H9 (cell line): ENCODE results near the gene SMIM15. TPM values are rescaled to one million over a fixed set of nuclear protein-coding genes. Genes with fewer than 3 reads are reported as not detected.

Experiments
- DNase-seq: peaks from one replicate; pipeline ENCODE4 v3.0.0-alpha.2; 2017
- H2AFZ ChIP-seq: one replicate; pipeline ENCODE4 v1.6.1; 2013; ENCODE audit warnings: mild to moderate bottlenecking, low read length, control low read depth, moderate library complexity
- H2AK5ac ChIP-seq: 2 replicates; pipeline ENCODE4 v1.6.1; 2013; ENCODE audit warnings: low read length, control low read depth, mixed read lengths; ENCODE audit not compliant: insufficient read length
- H2BK120ac ChIP-seq: one replicate; pipeline ENCODE4 v1.6.1; 2013; ENCODE audit warnings: low read depth, mild to moderate bottlenecking, low read length, control low read depth, inconsistent platforms; ENCODE audit not compliant: poor library complexity, severe bottlenecking
- H2BK12ac ChIP-seq: 2 replicates; pipeline ENCODE4 v1.6.1; 2013; ENCODE audit warnings: low read length, control low read depth, mixed read lengths, low read depth; ENCODE audit not compliant: insufficient read length
- H2BK15ac ChIP-seq: 2 replicates; pipeline ENCODE4 v1.6.1; 2013; ENCODE audit warnings: low read depth, low read length, control low read depth
- H2BK20ac ChIP-seq: one replicate; pipeline ENCODE4 v1.6.1; 2013; ENCODE audit warnings: low read depth, mild to moderate bottlenecking, low read length, control low read depth, inconsistent platforms; ENCODE audit not compliant: poor library complexity, severe bottlenecking
- H2BK5ac ChIP-seq: 2 replicates; pipeline ENCODE4 v1.6.1; 2013; ENCODE audit warnings: low read length, control low read depth, mixed read lengths; ENCODE audit not compliant: insufficient read length
- H3K14ac ChIP-seq: 2 replicates; pipeline ENCODE4 v1.6.1; 2013; ENCODE audit warnings: low read length, control low read depth; ENCODE audit not compliant: insufficient read depth
- H3K18ac ChIP-seq: 2 replicates; pipeline ENCODE4 v1.6.1; 2013; ENCODE audit warnings: low read depth, mild to moderate bottlenecking, mixed read lengths, low read length, control low read depth; ENCODE audit not compliant: insufficient read length
- H3K23ac ChIP-seq: 2 replicates; pipeline ENCODE4 v1.6.1; 2013; ENCODE audit warnings: low read length, control low read depth, mixed read lengths, low read depth; ENCODE audit not compliant: insufficient read length
- H3K23me2 ChIP-seq: 2 replicates; pipeline ENCODE4 v1.6.1; 2013; ENCODE audit warnings: low read depth, mild to moderate bottlenecking, mixed read lengths, low read length, control low read depth; ENCODE audit not compliant: insufficient read length, poor library complexity, severe bottlenecking
- H3K27ac ChIP-seq: 2 replicates; pipeline ENCODE4 v1.5.1; 2013; ENCODE audit warnings: low read length, control low read depth, mixed read lengths, low read depth; ENCODE audit not compliant: insufficient read length
- H3K27me3 ChIP-seq: 2 replicates; pipeline ENCODE4 v1.6.1; 2013; ENCODE audit warnings: low read length, control low read depth, inconsistent platforms; ENCODE audit not compliant: insufficient read depth
- H3K4ac ChIP-seq: 2 replicates; pipeline ENCODE4 v1.6.1; 2013; ENCODE audit warnings: low read depth, mild to moderate bottlenecking, control low read depth, inconsistent platforms, low read length, moderate library complexity
- H3K4me1 ChIP-seq: 2 replicates; pipeline ENCODE4 v1.6.1; 2013; ENCODE audit warnings: low read length, control low read depth, inconsistent platforms; ENCODE audit not compliant: insufficient read depth
- H3K4me2 ChIP-seq: 2 replicates; pipeline ENCODE4 v1.6.1; 2013; ENCODE audit warnings: low read length, control low read depth, mixed read lengths; ENCODE audit not compliant: insufficient read length, insufficient read depth
- H3K56ac ChIP-seq: 2 replicates; pipeline ENCODE4 v1.6.1; 2013; ENCODE audit warnings: low read depth, mild to moderate bottlenecking, mixed read lengths, low read length, control low read depth; ENCODE audit not compliant: insufficient read length
- H3K79me1 ChIP-seq: 2 replicates; pipeline ENCODE4 v1.6.1; 2013; ENCODE audit warnings: low read depth, mild to moderate bottlenecking, moderate library complexity, low read length, control low read depth, inconsistent platforms; ENCODE audit not compliant: insufficient read depth, poor library complexity, severe bottlenecking
- H3K79me2 ChIP-seq: 2 replicates; pipeline ENCODE4 v1.6.1; 2013; ENCODE audit warnings: low read length, control low read depth, inconsistent platforms; ENCODE audit not compliant: insufficient read depth
- H3K9ac ChIP-seq: 2 replicates; pipeline ENCODE4 v1.6.1; 2013; ENCODE audit warnings: low read length, control low read depth, mixed read lengths; ENCODE audit not compliant: insufficient read length; ENCODE audit errors: extremely low read depth
- H3K9me3 ChIP-seq: one replicate; pipeline ENCODE4 v1.6.1; 2013; ENCODE audit warnings: low read depth, low read length, inconsistent platforms; ENCODE audit not compliant: control insufficient read depth
- H3T11ph ChIP-seq: one replicate; pipeline ENCODE4 v1.6.1; 2013; ENCODE audit warnings: mild to moderate bottlenecking, low read length, control low read depth, inconsistent platforms
- H4K20me1 ChIP-seq: one replicate; pipeline ENCODE4 v1.6.1; 2013; ENCODE audit not compliant: control insufficient read depth, insufficient read length, insufficient read depth
- H4K5ac ChIP-seq: 2 replicates; pipeline ENCODE4 v1.6.1; 2013; ENCODE audit warnings: low read depth, mild to moderate bottlenecking, mixed read lengths, low read length, control low read depth; ENCODE audit not compliant: insufficient read length
- H4K8ac ChIP-seq: replicated peaks from 2 replicates; pipeline ENCODE4 v1.6.1; 2013; ENCODE audit warnings: low read length, control low read depth, mixed read lengths, low read depth; ENCODE audit not compliant: insufficient read length
- H4K91ac ChIP-seq: 2 replicates; pipeline ENCODE4 v1.6.1; 2013; ENCODE audit warnings: low read depth, mild to moderate bottlenecking, moderate library complexity, mixed read lengths, low read length, control low read depth; ENCODE audit not compliant: insufficient read length
- H3K27ac Mint-ChIP-seq, 3 experiments: 2 replicates in 2 of 3; 3 replicates in 1 of 3; pipeline ENCODE4 v1.8.0; 2020 to 2021; ENCODE audit warnings: mixed read lengths in 3 of 3, mild to moderate bottlenecking in 1 of 3, moderate library complexity in 1 of 3
- H3K27me3 Mint-ChIP-seq: 2 replicates; pipeline ENCODE4 v1.8.0; 2021; ENCODE audit warnings: low read depth, mild to moderate bottlenecking, moderate library complexity, mixed read lengths
- H3K36me3 Mint-ChIP-seq, 3 experiments: 2 replicates in 2 of 3; 3 replicates in 1 of 3; pipeline ENCODE4 v1.8.0; 2020 to 2021; ENCODE audit warnings: low read depth in 3 of 3, mixed read lengths in 3 of 3; ENCODE audit not compliant: insufficient read depth in 1 of 3
- H3K4me1 Mint-ChIP-seq, 2 experiments: 2 replicates each; pipeline ENCODE4 v1.8.0; 2020; ENCODE audit warnings: mixed read lengths in 2 of 2
- H3K4me3 Mint-ChIP-seq, 2 experiments: 2 replicates in 1 of 2; 3 replicates in 1 of 2; pipeline ENCODE4 v1.8.0; 2020 to 2021; ENCODE audit warnings: mild to moderate bottlenecking in 2 of 2, mixed read lengths in 2 of 2, moderate library complexity in 1 of 2
- H3K9me3 Mint-ChIP-seq, 2 experiments: 2 replicates in 1 of 2; 3 replicates in 1 of 2; pipeline ENCODE4 v1.8.0; 2020; ENCODE audit warnings: mild to moderate bottlenecking in 2 of 2, mixed read lengths in 2 of 2, moderate library complexity in 1 of 2
- WGBS: extraction: QIAGEN DNeasy Blood & Tissue Kit; methylation state at CpG from one replicate; pipeline ENCODE4 v1.1.7; 2013; ENCODE audit warnings: missing lambda C conversion rate, low lambda C conversion rate, mixed read lengths; ENCODE audit not compliant: insufficient read length; ENCODE audit errors: extremely low coverage; 5-methylcytosine and 5-hydroxymethylcytosine counted together
- total RNA-seq: library from RNA; stranded (reverse); gene quantifications from 2 replicates; pipeline ENCODE4 v1.2.1, GENCODE V29; 2021
- TF ChIP-seq, protein P1 (sequence below): fragments of 200-600 bp; sonication (generic); conservative IDR thresholded peaks from 3 replicates; pipeline ENCODE4 v1.8.0; 2021; ENCODE audit warnings: antibody characterized with exemption, mild to moderate bottlenecking

Gene SMIM15
- total RNA-seq, 1 experiment from 2014 or later, result 75.3 TPM

DNA sequence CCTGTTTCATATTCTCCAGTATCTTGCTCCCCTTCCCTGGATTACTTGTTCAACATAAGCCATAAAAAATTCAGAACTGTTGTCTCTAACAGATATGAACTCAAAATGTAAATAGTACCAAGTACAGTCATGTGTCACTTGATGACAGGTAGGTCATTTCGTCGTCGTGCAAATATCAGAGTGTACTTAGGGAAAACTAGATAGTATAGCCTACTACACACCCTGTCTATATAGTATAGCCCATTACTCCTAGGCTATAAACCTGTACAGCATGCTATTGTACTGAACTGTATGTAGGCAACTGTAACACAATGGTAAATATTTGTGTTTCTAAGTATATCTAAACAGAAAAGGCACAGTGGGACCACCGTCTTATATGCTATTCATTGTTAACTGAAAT lies 39.1 kb downstream of the SMIM15 start:
- Mint-ChIP-seq H3K4me1 (no peaks in the 10 kb centered on the region), H3K27me3 (no peaks in the 10 kb centered on the region), H3K36me3 (peaks cover 0 to 1% (median 0%) of the 10 kb centered on the region in 3 experiments; a peak in 1 of 7 replicates), H3K27ac (no peak overlapping the region), H3K9me3 (no peaks in the 10 kb centered on the region), H3K4me3 (no peak overlapping the region)
- Histone ChIP-seq H2BK20ac (no peak overlapping the region), H2BK5ac (no peak overlapping the region), H3K4ac (no peak overlapping the region), H3K9me3 (no peaks in the 10 kb centered on the region), H3K27me3 (no peaks in the 10 kb centered on the region), H2AFZ (no peak overlapping the region), H3K56ac (no peak overlapping the region), H3K18ac (no peak overlapping the region), H3K27ac (no peak overlapping the region), H3K79me1 (no peaks in the 10 kb centered on the region), H3K23ac (no peak overlapping the region), H2BK120ac (no peak overlapping the region), H3K4me2 (no peak overlapping the region), H3K4me1 (no peaks in the 10 kb centered on the region), H2AK5ac (no peak overlapping the region), H4K8ac (no peak overlapping the region), H3T11ph (no peak overlapping the region), H2BK15ac (no peak overlapping the region), H3K79me2 (no peaks in the 10 kb centered on the region), H4K5ac (no peak overlapping the region), H4K20me1 (no peaks in the 10 kb centered on the region), H4K91ac (no peak overlapping the region), H3K14ac (no peak overlapping the region), H3K23me2 (no peaks in the 10 kb centered on the region), H3K9ac (no peak overlapping the region), H2BK12ac (no peak overlapping the region)
- no peak for DNase-seq
- TF ChIP-seq, protein P1, sequence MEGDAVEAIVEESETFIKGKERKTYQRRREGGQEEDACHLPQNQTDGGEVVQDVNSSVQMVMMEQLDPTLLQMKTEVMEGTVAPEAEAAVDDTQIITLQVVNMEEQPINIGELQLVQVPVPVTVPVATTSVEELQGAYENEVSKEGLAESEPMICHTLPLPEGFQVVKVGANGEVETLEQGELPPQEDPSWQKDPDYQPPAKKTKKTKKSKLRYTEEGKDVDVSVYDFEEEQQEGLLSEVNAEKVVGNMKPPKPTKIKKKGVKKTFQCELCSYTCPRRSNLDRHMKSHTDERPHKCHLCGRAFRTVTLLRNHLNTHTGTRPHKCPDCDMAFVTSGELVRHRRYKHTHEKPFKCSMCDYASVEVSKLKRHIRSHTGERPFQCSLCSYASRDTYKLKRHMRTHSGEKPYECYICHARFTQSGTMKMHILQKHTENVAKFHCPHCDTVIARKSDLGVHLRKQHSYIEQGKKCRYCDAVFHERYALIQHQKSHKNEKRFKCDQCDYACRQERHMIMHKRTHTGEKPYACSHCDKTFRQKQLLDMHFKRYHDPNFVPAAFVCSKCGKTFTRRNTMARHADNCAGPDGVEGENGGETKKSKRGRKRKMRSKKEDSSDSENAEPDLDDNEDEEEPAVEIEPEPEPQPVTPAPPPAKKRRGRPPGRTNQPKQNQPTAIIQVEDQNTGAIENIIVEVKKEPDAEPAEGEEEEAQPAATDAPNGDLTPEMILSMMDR, result no peak
- whole genome bisulfite sequencing, result no CpG with 5 or more reads among the region's 4 CpGs
